Measurements from ENCODE around the gene BCL6.
"Not testable (repeated sequence)": the region's sequence is repeated elsewhere in the genome, so short reads cannot be mapped to it uniquely, and the experiment has no call there.

Gene BCL6

GRCh38 chr3:187709155-187709554 lies 36.1 kb downstream of the BCL6 start:
- DNase-seq, result no peak

- DNase-seq, result no peak
These were observed 36.6 kb downstream of the BCL6 start for GRCh38 chr3:187708696-187709095.

GRCh38 chr3:187706971-187707370 lies 38.3 kb downstream of the BCL6 start:
- DNase-seq, result no peak

GRCh38 chr3:187705164-187705563 lies 40.1 kb downstream of the BCL6 start:
- no peak for DNase-seq

GRCh38 chr3:187702507-187703033 lies 42.7 kb downstream of the BCL6 start, which contains the start of gene RTP2:
RTP2 (minus strand) TSS chr3:187702557; CDS start chr3:187702128, 429 bp downstream.
- DNase-seq, result no peak

GRCh38 chr3:187700249-187700648 lies 45.0 kb downstream of the BCL6 start:
- no peak for DNase-seq

GRCh38 chr3:187698499-187699399 lies 46.5 kb downstream of the BCL6 start:
- DNase-seq, result no peak

- no peak for DNase-seq
These were observed 49.2 kb downstream of the BCL6 start for GRCh38 chr3:187696021-187696420.

- DNase-seq, result no peak
These were observed 49.8 kb downstream of the BCL6 start for GRCh38 chr3:187695449-187695848.

GRCh38 chr3:187694801-187695200 lies 50.5 kb downstream of the BCL6 start:
- no peak for DNase-seq

- no peak for DNase-seq
These were observed 51.8 kb downstream of the BCL6 start for GRCh38 chr3:187693431-187693830.

GRCh38 chr3:187689984-187690383 lies 55.3 kb downstream of the BCL6 start:
- DNase-seq, result no peak

GRCh38 chr3:187686621-187687273 lies 58.5 kb downstream of the BCL6 start:
- DNase-seq, result no peak

- no peak for DNase-seq
These were observed 59.3 kb downstream of the BCL6 start for GRCh38 chr3:187685948-187686347.

- DNase-seq, result no peak
These were observed 60.4 kb downstream of the BCL6 start for GRCh38 chr3:187684880-187685279.

GRCh38 chr3:187684444-187684843 lies 60.8 kb downstream of the BCL6 start:
- no peak for DNase-seq

- not testable (repeated sequence) for DNase-seq
These were observed 63.5 kb downstream of the BCL6 start for GRCh38 chr3:187681756-187682155.

- DNase-seq, result peak; percentile 75
These were observed 65.5 kb downstream of the BCL6 start for GRCh38 chr3:187679638-187680396.

GRCh38 chr3:187678726-187679268 lies 66.5 kb downstream of the BCL6 start:
- DNase-seq, result peak; percentile 56

GRCh38 chr3:187677604-187678003 lies 67.7 kb downstream of the BCL6 start:
- DNase-seq, result no peak

GRCh38 chr3:187673012-187673411 lies 72.3 kb downstream of the BCL6 start:
- DNase-seq, result no peak

Measured in right forelimb (tissue), 1 donor.